ENCODE measurements around the gene GIPC3.

DNA sequence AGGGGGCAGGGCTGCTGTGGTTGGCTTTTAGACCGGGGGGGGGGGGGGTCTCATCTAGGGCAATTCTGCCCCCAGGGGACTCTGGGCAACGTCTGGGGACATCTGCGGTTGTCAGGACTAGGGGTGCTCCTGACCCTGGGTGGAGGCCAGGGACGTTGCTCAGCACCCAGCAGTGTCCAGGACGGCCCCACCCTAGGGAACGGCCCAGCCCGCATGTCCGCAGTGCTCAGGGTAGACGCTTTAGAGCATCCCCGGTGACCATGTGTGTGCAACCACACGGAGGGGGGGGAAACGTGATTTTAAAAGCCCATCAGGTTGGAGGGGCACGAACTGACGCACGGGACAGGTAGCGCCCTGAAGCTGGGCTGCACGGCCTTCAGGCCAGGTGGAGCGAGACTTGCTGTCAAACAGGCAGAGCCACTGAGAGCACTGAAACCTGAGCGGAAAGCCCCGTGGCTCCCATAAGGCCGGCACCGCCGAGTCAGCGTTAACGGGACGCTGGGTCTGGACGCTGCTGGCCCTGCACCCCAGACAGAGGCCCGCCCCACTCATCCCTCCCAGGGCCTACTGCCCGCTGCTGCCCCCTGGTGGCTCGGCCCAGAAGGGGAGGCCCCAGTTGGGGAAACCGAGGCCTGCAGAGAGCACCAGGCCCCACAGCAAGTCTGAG, 33.0 kb downstream of the GIPC3 start:
- TF ChIP-seq, protein P1, sequence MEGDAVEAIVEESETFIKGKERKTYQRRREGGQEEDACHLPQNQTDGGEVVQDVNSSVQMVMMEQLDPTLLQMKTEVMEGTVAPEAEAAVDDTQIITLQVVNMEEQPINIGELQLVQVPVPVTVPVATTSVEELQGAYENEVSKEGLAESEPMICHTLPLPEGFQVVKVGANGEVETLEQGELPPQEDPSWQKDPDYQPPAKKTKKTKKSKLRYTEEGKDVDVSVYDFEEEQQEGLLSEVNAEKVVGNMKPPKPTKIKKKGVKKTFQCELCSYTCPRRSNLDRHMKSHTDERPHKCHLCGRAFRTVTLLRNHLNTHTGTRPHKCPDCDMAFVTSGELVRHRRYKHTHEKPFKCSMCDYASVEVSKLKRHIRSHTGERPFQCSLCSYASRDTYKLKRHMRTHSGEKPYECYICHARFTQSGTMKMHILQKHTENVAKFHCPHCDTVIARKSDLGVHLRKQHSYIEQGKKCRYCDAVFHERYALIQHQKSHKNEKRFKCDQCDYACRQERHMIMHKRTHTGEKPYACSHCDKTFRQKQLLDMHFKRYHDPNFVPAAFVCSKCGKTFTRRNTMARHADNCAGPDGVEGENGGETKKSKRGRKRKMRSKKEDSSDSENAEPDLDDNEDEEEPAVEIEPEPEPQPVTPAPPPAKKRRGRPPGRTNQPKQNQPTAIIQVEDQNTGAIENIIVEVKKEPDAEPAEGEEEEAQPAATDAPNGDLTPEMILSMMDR (IDR thresholded peaks at IDR 0.05), result peak; percentile 88
- TF ChIP-seq GABPA (IDR thresholded peaks at IDR 0.05; ENCODE audit: low read depth), result no peak
- TF ChIP-seq POLR2AphosphoS5 (IDR thresholded peaks at IDR 0.05; ENCODE audit: low read depth, low read length), result no peak
- TF ChIP-seq EP300 (IDR thresholded peaks at IDR 0.05; ENCODE audit: borderline replicate concordance in 1 of 2, low read depth in 1 of 2, low read length in 1 of 2), result no peak
- no peak for TF ChIP-seq MXI1 (IDR thresholded peaks at IDR 0.05; ENCODE audit: low read depth, low read length)
- TF ChIP-seq TAF1 (IDR thresholded peaks at IDR 0.05; ENCODE audit: borderline replicate concordance, low read depth, low read length), result no peak
- peak; percentile 70 for TF ChIP-seq RAD21 (IDR thresholded peaks at IDR 0.05; ENCODE audit: low read length)
- no peak for TF ChIP-seq MAX (IDR thresholded peaks at IDR 0.05; ENCODE audit: low read depth)

Measured in SK-N-SH (cell line).